Stimulated activated CD4-positive, alpha-beta T cell treated with anti-CD3 and anti-CD28 coated beads, Interleukin-15, amount 100 ng/mL, for 24 hours (primary cell): ENCODE data around the gene CELA2A.
A peak's percentile ranks its signal among the peaks of the same experiment; 100 is the strongest.

Source experiments
- DNase-seq: peaks from one replicate; pipeline ENCODE4 v3.0.0-alpha.2; 2020

CELA2A gene

DNA sequence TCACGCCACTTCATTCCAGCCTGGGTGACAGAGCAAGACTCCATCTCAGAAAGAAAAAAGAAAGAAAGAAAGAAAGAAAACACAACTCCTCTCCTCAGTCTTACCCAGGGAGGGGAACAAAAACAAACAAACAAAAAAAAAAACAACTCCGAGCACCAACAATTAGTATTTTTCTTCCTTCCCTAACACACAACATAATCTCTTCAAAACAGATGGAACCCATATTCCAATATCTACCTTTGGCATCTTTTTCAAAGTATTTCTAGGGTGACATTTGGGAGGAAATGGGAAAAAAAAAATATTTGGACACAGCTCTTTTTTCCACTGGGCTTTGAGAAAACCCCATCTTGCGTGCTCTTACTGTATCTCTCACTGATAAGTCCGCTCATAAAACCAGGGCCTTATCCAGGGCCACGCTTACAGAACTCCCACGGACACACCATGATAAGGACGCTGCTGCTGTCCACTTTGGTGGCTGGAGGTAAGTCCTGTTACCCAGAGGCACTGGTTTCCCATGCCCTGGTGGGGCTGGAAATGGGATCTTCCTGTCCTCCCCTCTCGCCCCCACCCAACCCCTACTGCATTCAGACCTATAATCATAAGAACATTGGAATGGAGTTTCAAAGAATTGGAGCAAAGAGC, at the start of gene CELA2A:
TSS of gene CELA2A (plus strand) at position 420 of the 642 bp plus-strand sequence. CDS start at position 442, 22 bp downstream.
- DNase-seq, result no peak

DNA sequence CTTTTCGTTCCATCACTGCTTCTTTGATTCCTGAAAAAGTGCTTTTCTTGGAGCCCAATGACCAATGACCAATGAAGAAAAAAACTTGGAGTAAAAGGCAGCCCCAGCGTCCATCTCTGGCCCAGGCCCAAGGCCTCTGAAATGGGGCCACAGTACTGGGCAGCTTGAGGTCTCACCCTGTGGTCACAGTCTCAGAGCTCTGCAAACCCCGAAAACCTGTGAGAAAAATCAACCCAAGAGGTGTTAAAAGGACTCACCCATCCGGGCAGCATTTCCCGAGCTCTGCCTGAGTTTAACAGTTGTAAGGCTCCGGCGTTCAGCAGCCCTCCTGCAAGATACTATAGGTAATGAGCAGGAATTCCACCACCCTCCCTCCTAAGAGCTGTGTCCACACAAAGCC, 49.0 kb upstream of the CELA2A start:
- DNase-seq, result no peak

DNA sequence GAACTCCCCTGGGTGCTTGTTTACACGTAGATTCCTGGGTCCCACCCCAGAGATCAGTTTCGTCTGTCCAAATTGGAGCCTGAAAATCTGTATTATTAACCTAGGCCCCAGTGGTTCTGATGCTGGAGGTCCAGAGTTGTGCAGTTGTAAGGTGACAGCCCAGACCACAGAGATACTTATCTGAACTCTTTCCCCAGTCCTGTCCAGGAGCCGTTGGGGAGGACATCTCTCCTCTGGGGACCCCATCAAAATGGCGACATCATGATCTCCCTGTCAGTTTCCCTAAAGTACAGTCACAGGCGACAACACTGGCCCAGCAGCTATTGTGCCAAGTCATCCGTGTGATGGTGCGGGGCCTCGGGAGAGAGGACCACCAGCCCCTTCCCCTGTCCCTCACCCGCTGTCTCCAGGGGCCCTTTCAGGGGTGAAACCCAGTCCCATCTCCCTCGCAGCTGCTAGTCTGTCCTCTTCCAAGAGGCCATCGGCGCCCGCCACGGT, 47.6 kb upstream of the CELA2A start:
- no peak for DNase-seq

DNA sequence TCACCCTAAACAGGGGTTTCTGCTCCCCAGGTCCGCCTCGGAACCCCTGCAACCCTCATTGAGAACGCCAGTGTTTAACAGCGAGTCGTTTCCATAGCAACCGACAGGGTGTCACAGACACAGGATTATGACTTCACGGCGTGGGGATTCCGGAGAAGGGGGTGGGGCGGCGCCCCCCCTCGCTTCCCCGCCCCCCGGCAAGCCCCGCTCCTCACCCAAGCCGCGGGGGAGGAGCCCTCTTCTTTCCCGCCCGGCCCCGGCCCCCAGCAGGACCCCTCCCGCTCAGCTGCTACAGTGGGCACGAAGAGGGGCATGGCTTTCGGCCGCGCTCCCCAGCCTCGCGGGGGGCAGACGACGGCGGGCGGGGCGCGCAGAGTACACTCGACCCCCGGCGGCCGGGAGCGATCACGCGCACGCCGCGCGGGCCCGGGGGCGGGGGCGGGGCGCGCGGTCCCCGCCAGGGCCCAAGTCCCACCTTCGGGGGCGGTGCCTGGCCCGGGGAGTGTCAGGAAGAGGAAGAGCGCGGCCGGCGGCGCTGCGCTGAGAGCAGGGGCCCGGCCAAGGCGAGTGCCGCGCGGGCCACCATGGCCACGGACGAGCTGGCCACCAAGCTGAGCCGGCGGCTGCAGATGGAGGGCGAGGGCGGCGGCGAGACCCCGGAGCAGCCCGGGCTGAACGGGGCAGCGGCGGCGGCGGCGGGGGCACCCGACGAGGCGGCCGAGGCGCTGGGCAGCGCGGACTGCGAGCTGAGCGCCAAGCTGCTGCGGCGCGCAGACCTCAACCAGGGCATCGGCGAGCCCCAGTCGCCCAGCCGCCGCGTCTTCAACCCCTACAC, 46.9 kb upstream of the CELA2A start, which contains the start of gene EFHD2:
TSS of gene EFHD2 (plus strand) at position 501 of the 835 bp plus-strand sequence. CDS start at position 585, 84 bp downstream.
- DNase-seq, result peak; percentile 93

DNA sequence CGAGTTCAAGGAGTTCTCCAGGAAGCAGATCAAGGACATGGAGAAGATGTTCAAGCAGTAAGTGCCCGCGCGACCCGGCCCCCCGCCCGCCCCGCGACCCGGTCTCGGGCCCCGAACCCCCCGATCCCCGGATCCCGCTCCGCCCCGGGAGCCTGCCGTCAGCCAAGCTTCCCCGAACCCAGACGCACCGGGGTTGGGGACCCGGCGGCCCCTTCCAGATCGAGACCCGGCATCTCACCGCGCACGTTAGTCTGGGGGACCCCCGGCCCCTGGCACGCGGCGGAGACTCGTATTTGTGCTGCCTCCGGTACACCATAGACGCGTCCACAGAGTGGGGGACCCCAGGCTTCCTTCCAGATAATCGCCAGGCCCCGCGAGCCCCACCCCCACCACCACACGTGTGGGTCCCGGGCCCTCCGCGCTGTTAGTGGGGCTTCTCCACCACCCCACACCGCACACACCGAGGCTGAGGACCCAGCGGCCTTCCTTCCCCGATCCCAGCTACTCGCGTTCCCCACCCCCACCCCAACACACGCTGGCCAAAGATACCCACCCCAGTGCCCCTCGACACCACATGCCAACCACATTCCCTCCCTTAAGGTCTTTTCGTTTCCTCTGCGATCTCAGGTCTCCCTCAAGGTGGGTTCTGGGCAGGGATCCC, 46.2 kb upstream of the CELA2A start:
- peak; percentile 38 for DNase-seq

DNA sequence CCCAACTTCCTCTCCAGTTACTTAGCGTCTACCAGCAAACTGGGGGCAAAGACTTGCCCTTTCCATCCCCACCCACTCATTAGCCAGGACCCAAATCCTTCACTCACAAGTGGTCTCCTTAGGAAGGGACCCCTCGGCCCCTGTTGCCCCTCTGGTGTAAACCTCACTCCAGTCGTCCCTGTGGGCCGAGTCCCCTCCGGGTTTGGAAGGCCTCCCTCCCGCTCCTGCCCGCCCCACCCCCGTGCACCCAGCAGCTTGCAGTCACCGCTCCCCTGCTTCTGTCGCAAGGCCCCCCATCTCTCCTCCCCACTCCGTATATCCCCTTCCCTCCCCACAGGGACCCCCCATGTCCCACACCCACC, 45.7 kb upstream of the CELA2A start:
- DNase-seq, result peak; percentile 37

DNA sequence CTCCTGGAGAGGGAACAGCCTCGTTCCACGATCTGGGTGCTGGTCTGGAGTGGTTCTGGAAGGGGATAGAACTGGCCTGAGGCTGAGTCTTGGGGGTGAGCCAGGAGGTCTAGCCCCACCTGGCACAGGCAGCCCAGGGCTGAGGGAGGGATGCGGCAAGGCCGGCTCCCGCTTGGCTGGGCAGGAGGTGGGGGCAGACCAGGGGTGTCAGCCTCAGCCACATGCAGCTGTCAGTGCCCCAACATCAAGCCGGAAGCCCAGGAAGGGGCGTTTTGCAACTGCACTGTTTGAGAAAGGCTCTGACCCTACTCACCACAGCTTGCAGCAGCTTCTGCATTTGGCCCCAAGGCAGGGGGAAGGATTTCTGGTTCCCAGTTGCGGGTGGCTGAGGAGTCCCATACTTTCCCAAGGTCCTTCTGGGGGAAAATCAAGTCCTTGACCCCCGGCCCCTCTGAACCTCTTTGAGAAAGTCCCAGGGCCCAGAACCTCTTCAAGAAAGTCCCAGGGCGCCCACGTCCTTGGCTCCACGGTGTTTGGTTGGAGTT, 44.9 kb upstream of the CELA2A start:
- peak; percentile 57 for DNase-seq

DNA sequence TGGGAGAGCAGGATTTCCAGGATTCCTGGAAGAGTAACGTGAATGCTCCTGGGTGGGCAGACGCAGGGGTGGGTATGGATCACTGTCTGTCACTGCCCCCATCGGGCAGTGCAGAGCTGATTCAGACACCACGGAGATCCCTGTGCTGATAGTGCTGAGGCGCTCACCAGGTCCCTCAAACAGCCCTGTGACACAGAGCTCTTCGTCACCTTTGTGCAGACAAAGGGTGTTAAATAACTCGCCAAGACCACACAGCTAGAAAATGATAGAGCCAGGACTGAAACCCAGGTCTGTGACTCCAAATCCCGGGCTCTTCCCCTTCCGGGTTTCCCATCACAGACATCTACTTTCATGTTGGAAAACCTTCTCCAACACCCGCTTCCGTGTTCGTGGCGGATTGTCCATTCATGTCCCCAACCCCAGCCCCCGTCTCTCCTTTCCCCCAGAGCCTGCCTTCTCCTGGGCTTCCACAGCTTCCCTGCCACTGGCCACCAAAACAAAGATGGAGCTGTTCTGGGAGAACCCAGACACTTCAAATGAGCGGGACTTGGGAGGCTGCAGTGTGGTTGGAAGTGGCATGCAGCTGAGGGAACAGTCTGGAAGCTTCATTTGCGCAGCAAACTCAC, 44.2 kb upstream of the CELA2A start:
- peak; percentile 61 for DNase-seq

DNA sequence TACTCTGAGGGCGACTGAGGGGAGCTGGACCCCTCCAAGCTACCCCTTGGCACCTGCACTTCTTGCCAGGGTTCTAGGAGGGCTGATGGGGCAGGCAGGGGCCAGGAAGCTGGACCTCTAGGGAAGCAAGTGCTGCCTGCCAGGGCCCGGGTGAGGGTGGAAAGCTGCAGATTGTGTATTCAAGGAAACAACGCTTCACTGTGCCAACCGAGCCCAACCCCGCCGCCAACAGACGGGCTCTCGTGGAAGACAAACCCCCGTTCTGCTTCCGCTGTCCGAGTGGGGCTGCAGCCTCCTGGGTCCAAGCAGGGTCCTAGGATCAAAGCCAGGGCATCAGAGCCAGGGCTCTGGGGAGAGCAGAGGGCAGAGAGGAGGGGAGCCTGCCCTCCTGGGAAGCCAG, 43.7 kb upstream of the CELA2A start:
- DNase-seq, result no peak

DNA sequence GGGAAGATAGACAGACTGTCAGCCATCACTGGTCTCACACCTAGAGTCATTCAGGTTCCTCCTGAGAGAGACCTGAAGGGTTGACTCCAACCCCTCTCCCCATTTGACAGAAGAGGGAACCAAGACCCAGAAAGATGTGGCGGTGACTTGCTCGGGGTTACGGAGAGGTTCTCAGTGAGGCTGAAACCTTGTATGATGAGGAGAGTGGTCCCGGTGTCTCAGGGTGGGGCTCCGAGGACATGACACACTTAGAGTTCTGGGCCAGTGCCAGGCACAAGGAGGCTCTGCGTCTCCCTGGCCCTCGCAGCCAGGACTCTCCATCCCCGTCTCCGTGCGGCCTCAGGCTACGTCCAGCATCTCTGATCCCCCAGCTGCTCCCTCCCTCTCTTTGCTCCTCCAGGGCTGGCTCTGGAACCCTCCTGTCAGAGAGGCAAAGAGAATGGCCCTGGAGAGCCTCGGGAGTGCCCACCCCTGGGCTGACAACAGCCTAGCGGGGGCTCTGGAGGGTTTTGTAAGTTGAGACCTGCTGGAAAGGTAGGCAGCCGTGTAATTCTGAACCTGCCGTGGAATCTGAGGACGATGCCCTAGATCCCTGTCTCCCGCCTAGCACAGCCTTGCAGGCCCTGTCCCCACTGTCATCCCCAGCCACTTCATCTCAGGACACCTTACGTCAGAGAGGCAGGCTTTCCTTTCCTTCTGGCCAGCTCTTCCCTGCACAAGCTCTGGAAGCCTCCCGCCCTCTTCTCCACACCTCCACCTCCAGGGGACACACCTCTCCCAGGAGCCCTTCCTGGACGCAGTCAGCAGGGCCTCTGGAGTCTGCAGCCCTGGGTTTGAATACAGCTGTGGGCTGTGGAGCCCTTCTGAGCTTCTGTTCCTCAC, 42.7 kb upstream of the CELA2A start:
- no peak for DNase-seq

DNA sequence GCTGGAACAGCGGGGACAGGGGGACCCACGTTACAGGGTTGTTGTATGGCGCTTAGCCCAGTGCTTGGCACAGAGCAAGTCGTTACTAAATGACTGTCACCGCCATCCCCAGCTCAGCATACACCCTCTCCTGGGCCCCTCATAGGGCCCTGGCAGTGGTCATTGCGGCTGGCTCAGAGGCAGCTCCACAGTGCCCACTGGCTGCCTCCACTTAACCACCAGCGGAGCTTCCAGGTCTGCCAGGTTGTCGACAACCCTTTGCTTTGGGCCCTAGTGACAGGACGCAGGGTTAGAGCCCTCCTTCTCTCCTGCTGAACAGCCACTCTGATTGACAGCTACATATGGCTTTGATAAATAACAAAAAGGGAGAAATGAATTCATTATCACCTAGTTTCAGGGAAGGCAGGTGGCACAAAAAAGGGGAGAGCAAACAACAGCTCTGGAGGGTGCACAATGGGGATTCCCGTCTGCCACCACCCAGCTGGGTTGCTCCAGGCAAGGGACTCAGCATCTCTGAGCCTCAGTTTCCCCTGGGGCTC, 42.0 kb upstream of the CELA2A start:
- DNase-seq, result no peak

DNA sequence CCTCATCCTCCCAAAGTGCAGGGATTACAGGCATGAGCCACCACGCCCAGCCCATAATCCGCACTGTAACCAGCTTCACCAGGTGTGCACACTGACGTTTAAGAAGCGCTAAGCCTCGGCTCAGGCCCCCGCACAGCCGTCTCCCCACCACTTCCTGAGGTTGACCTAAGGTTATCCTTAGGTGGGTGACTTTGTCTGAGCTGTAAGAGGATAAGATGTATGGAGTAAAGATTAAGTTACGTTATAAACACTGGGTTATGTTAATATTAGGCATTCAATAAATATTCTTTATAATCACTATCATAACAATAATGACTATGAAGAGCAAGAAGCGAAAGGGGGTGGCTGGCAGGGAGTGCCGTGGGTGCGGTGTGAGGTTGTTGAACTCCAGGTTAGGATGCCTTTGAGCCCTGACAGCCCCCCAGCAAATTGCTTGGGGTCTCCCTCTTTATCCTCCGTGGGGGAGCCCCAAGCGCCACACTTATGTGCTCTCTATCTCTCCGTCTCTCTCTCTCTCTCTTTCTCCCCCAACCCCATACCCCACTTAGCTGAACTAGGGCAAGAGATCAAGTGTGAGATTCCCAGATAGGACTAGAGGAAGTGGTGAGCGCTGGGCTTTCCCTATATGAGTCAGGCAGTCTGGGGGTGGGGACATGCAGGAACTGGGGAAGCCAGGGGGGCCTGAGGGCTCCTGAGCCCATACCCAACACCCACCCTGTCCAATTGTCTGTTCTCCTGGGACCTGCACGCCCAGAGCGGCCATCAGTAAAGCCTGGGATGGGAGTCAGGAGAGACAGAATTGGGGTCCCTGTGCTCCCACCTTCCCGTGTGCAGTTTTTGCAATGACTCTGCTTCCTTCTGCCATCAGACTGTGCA, 39.2 kb upstream of the CELA2A start:
- peak; percentile 67 for DNase-seq

DNA sequence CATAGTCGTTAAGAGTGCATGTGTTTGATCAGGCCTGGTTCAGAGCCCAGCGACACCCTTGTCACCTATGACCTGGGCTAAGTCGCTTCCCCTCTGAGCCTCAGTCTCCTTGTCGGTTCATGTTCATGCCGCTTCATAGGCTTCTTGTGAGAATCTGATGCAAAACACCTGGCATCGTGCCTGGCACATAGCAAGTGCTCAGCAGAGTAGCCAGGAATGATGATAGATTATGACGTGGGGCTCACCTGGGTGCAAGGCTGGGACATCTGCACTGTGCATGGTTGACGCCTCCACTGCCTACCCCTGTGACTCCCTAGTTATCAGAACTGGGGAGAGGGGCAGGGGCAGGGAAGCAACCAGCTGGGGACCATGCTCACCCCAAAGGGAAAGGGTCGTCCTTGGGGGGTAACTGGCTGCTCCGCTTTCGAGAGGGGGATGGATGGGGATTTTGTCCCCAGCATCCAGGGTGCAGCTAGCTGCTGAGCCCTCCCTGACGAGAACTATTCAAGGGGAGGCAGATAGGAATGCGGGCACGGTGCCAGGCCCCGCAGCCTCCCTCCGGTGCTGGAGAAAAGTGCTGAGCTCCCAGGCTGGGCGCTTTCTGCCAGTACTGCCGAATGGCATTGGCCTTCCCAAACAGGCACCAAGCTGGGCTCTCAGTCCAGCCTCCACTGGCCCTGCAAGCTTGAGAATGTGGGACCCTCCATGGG, 37.6 kb upstream of the CELA2A start:
- DNase-seq, result no peak

DNA sequence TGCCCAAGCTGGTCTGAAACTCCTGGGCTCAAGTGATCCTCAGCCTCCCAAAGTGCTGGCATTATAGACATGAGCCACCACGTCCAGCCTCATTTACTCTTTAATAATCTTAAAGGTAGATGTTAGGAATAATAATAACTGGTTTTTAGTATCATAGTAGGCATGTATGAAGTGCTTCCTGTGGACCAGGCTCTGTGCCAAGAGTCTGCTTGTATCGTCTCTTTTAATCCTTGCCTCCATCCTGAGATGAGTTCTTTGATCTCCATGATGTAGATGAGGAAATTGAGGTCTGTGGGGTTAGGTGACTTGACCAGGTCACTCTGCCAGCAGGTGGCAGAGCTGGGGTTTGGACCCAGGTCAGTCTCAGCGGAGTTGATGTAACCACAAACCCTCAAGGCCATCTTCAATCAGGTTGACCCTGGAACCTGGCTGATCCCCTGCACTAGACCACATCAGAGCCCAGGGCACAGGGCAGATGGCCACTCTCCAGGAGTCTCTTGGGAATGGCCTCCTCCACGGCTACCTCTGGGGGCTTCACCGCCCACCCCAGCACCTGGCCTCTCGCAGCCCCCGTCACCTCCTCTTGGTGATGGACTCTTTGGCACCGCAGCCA, 35.6 kb upstream of the CELA2A start:
- no peak for DNase-seq

DNA sequence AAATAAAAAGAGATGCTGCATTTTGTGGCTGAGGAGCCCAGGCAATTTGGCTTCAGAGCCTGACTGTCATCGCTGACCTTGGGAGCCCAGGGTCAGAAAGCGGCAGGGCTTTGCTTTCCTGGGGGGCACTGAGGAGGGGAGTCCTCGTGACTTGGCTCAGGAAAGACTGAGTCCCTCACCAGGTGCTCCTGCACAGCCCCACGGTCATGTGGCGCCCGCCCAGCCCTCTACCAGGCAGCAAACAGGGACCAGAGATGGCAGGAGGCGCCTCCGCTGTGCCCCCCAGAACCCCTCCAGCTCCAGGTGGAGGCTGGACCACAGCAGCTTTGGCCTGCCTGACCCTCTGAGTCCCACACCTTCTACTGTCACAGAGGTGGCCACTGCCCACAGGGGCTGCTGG, 33.7 kb upstream of the CELA2A start:
- no peak for DNase-seq

DNA sequence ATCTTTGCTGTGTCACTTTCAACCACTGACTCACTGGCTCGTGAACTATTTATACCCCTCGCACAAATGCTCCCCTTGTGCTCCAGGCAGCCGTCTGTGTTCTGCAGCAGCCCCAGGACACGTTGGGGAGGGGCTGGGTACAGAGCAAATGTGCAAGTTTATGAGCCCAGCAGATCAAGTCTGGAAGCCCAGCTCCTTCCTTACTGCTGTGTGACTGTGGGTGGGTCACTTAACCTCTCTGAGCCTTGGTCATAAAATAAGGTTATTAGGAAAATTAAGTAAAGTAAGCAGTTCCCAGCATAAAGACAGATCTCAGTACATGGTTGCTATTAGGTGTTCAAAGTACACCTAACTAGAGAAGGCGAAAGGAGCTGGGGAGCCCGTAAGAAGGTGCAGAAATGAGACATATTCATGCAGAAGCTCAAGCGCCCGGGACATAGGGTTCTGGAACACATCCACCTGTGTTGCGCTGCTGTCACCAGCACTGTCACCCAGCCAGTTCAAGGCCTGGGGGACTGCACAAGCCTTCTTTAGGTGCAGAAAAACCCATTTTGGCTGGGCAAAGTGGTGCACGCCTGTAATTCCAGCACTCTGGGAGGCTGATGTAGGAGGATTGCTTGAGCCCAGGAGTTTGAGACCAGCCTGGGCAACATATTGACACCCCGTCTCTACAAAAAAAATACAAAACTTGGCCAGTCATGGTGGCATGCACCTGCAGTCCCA, 33.0 kb upstream of the CELA2A start:
- no peak for DNase-seq

DNA sequence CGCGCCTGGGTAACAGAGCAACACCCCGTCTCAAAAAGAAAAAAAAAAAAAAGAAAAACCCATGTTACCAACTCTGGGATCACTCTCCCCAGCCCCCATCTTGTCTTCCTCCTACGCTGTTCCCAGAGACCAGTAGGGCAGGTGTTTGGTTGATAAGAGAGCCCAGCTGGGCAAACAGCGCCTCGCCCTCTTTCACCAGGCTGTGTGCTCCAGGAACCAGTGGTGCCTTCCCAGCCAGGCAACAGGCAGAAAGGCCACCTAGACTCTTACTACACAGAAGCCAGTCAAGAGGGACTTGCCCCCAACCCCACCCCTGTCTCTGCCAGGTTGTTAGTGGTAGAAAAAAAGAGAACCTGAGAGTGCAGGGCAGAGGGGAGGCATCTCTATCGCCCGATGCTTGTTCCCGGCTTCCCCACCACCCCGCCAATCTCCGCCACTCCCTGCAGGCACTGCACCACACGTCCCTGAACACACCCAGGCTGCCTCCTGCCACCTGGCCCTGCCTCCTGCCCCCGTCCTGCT, 32.3 kb upstream of the CELA2A start:
- DNase-seq, result no peak

DNA sequence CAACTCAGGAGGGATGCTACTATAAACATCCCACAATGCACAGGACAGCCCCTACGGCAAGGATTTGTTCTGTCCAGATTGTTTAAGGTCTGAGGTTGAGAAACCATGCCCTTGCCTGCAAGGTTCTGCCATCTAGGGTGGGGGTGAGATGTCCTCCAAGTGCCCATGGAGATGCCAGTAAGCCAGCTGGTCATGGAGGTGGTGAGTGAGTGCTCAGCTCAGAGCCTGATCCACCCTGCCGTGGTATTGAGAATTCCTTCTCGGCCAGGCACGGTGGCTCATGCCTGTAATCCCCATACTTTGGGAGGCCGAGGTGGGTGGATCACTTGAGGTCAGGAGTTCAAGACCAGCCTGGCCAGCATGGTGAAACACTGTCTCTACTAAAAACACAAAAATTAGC, 31.6 kb upstream of the CELA2A start:
- DNase-seq, result no peak
